AG08395 (cell line): Measurements from ENCODE around the gene ELOB.
"Not testable (repeated sequence)": the region's sequence is repeated elsewhere in the genome, so short reads cannot be mapped to it uniquely, and the experiment has no call there.

Experiments used
- DNase-seq: peaks from one replicate; pipeline ENCODE4 v3.0.0; 2012; ENCODE audit warnings: mixed read lengths, low spot score

ELOB gene

GRCh38 chr16:2745116-2745890 lies 31.8 kb downstream of the ELOB start:
- DNase-seq: no peak

GRCh38 chr16:2744711-2745110 lies 32.4 kb downstream of the ELOB start:
- no peak for DNase-seq

GRCh38 chr16:2743007-2743810 lies 33.9 kb downstream of the ELOB start:
- DNase-seq: no peak

- no peak for DNase-seq
Observed at GRCh38 chr16:2742323-2743006, 34.6 kb downstream of the ELOB start.

GRCh38 chr16:2741168-2741567 lies 35.9 kb downstream of the ELOB start:
- DNase-seq: no peak

GRCh38 chr16:2740476-2740875 lies 36.6 kb downstream of the ELOB start:
- DNase-seq: no peak

GRCh38 chr16:2739625-2740430 lies 37.3 kb downstream of the ELOB start:
- DNase-seq: no peak

- no peak for DNase-seq
Observed at GRCh38 chr16:2738615-2739014, 38.5 kb downstream of the ELOB start.

GRCh38 chr16:2737895-2738418 lies 39.1 kb downstream of the ELOB start:
- DNase-seq: no peak

- DNase-seq: no peak
Observed at GRCh38 chr16:2737238-2737605, 39.9 kb downstream of the ELOB start.

GRCh38 chr16:2736476-2737237 lies 40.4 kb downstream of the ELOB start:
- DNase-seq: no peak

- DNase-seq: no peak
Observed at GRCh38 chr16:2734844-2735515, 42.1 kb downstream of the ELOB start.

GRCh38 chr16:2728034-2728433 lies 49.0 kb downstream of the ELOB start:
- no peak for DNase-seq

GRCh38 chr16:2726923-2727322 lies 50.2 kb downstream of the ELOB start:
- no peak for DNase-seq

GRCh38 chr16:2724816-2725348 lies 52.2 kb downstream of the ELOB start:
- no peak for DNase-seq

- no peak for DNase-seq
Observed at GRCh38 chr16:2724088-2724676, 52.9 kb downstream of the ELOB start.

- DNase-seq: not testable (repeated sequence)
Observed at GRCh38 chr16:2721634-2722173, 55.4 kb downstream of the ELOB start.
